ENCODE results near the gene CCDC78.

Gene CCDC78

GRCh38 chr16:674968-675883, 51.0 kb downstream of the CCDC78 start, which contains the start of gene RHBDL1:
Gene RHBDL1, plus strand, starts transcription at chr16:675671. Its CDS starts 120 bp downstream, at chr16:675791.
- no peaks in the 10 kb centered on the region for H3K9me3 Mint-ChIP-seq
- H3K36me3 Mint-ChIP-seq (ENCODE audit: low read depth): peaks cover 3% of the 10 kb centered on the region
- H3K4me1 Mint-ChIP-seq: peaks cover 6% of the 10 kb centered on the region
- ATAC-seq: no peak
- H3K27ac Mint-ChIP-seq: no peak within 1 kb of the TSS
- peaks cover 5% of the 10 kb centered on the region for H3K27me3 Mint-ChIP-seq
- no peak within 1 kb of the TSS for H3K4me3 Mint-ChIP-seq
- peak; percentile 22 for DNase-seq

- Mint-ChIP-seq H3K36me3 (ENCODE audit: low read depth) (peaks cover 4% of the 10 kb centered on the region), H3K27ac (no peak overlapping the region), H3K4me3 (no peak overlapping the region), H3K4me1 (peaks cover 2% of the 10 kb centered on the region), H3K27me3 (peaks cover 5% of the 10 kb centered on the region), H3K9me3 (no peaks in the 10 kb centered on the region)
- DNase-seq (no peak), ATAC-seq (no peak)
These were observed 51.9 kb downstream of the CCDC78 start for GRCh38 chr16:674214-674881.

DNA sequence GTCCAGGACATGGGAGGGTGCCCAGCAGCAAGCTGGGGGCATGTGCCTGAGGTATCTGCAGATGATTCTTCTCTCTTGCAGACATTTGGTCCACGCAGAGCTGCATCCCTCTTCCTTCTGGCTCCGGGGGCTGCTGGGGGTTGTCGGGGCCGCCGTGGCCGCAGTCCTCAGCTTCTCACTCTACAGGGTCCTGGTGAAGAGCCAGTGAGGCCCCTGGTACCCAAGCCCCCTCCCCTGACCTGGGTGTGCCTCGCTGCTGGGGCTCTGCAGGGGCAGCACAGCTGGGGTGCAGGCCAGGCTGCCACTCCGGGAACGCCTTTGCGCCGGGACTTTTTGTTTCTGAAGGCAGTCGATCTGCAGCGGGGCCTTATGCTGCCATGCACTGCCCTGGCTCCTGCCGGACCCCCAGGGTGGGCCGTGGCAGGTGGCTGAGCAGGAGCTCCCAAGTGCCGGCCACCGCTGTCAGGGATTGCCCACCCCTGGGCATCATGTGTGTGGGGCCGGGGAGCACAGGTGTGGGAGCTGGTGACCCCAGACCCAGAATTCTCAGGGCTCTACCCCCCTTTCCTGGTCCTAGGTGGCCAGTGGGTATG, 52.7 kb downstream of the CCDC78 start:
- Mint-ChIP-seq H3K4me3 (no peak overlapping the region), H3K27ac (no peak overlapping the region)

DNA sequence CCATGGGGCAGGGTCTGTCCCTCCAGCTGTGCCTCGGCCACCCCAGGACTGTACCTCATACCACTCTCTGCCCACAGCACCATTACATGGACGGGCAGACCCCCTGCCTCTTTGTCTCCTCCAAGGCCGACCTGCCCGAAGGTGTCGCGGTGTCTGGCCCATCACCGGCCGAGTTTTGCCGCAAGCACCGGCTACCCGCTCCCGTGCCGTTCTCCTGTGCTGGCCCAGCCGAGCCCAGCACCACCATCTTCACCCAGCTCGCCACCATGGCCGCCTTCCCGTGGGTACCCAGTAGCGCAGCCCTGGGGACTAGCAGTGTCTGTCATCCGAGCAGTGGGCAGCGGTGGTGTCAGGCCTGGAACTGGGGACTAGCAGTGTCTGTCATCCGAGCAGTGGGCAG, 53.4 kb downstream of the CCDC78 start:
- ATAC-seq: no peak
- no peak overlapping the region for H3K4me3 Mint-ChIP-seq
- no peak overlapping the region for H3K27ac Mint-ChIP-seq

More for the DNA sequence above, 52.7 kb downstream of the CCDC78 start:
- DNase-seq (no peak), ATAC-seq (no peak)
- Mint-ChIP-seq H3K27me3 (peaks cover 5% of the 10 kb centered on the region), H3K4me1 (peaks cover 2% of the 10 kb centered on the region), H3K36me3 (ENCODE audit: low read depth) (peaks cover 5% of the 10 kb centered on the region), H3K9me3 (no peaks in the 10 kb centered on the region)

More for the DNA sequence above, 53.4 kb downstream of the CCDC78 start:
- Mint-ChIP-seq H3K9me3 (no peaks in the 10 kb centered on the region), H3K27me3 (peaks cover 5% of the 10 kb centered on the region), H3K4me1 (peaks cover 2% of the 10 kb centered on the region), H3K36me3 (ENCODE audit: low read depth) (peaks cover 5% of the 10 kb centered on the region)
- DNase-seq: no peak
